ENCODE measurements around the gene ADAM12. TPM values are rescaled to one million over a fixed set of nuclear protein-coding genes. Genes with fewer than 3 reads are reported as not detected.

The ADAM12 gene
- total and polyA plus RNA-seq, 2 experiments from 2014 or later: 0.13 to 0.87 TPM

DNA sequence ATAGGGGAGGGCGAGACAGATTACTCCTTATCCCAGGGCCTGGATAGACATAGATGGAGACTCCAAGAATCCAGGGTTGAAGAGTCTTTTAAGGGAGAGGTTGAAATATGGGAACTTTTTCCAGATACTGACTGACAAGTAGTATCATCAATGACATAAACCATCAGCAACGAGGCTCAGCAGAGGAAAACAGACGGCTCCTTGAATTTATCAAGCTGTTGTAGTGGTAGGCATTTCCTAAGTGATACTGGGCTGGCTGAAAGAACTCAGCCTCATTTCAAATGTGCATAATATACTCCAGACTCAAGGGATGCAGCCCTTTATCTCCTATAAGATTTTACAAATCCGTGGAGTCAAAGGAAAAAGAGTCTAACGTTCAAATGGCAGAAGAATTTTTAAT, 341.4 kb downstream of the ADAM12 start:
- Histone ChIP-seq H3K79me2 (replicated peaks; ENCODE audit: insufficient read depth) (no peaks in the 10 kb centered on the region), H2AFZ (no peak overlapping the region), H3K4me3 (no peak overlapping the region), H3K4me2 (no peak overlapping the region), H3F3A (replicated peaks; ENCODE audit: low read depth) (no peaks in the 10 kb centered on the region), H3K36me3 (ENCODE audit: insufficient read depth) (no peaks in the 10 kb centered on the region), H3K27ac (ENCODE audit: low read depth) (no peak overlapping the region), H3K27me3 (ENCODE audit: insufficient read depth) (no peaks in the 10 kb centered on the region), H3K9me2 (ENCODE audit: insufficient read depth) (no peaks in the 10 kb centered on the region), H4K20me1 (replicated peaks; ENCODE audit: insufficient read depth) (no peaks in the 10 kb centered on the region), H3K4me1 (ENCODE audit: insufficient read depth) (peaks cover 3% of the 10 kb centered on the region; the same call in 1 of the 2 replicates)
- H3K27ac Mint-ChIP-seq: no peak overlapping the region
- no peak overlapping the region for H3K4me3 Mint-ChIP-seq
- DNase-seq (ENCODE audit: low spot score) (no peak), ATAC-seq (no peak)
- H3K4me1 Mint-ChIP-seq: peaks cover 4% of the 10 kb centered on the region
- TF ChIP-seq ZNF114 (CRISPR knock-in tag; IDR thresholded peaks at IDR 0.05) (no peak), ZNF331 (CRISPR knock-in tag; IDR thresholded peaks at IDR 0.05; ENCODE audit: low read depth) (no peak)
- TF ChIP-seq, protein P1, sequence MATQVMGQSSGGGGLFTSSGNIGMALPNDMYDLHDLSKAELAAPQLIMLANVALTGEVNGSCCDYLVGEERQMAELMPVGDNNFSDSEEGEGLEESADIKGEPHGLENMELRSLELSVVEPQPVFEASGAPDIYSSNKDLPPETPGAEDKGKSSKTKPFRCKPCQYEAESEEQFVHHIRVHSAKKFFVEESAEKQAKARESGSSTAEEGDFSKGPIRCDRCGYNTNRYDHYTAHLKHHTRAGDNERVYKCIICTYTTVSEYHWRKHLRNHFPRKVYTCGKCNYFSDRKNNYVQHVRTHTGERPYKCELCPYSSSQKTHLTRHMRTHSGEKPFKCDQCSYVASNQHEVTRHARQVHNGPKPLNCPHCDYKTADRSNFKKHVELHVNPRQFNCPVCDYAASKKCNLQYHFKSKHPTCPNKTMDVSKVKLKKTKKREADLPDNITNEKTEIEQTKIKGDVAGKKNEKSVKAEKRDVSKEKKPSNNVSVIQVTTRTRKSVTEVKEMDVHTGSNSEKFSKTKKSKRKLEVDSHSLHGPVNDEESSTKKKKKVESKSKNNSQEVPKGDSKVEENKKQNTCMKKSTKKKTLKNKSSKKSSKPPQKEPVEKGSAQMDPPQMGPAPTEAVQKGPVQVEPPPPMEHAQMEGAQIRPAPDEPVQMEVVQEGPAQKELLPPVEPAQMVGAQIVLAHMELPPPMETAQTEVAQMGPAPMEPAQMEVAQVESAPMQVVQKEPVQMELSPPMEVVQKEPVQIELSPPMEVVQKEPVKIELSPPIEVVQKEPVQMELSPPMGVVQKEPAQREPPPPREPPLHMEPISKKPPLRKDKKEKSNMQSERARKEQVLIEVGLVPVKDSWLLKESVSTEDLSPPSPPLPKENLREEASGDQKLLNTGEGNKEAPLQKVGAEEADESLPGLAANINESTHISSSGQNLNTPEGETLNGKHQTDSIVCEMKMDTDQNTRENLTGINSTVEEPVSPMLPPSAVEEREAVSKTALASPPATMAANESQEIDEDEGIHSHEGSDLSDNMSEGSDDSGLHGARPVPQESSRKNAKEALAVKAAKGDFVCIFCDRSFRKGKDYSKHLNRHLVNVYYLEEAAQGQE (IDR thresholded peaks at IDR 0.05; ENCODE audit: unreplicated experiment): no peak
- peaks cover 7% of the 10 kb centered on the region for H3K27me3 Mint-ChIP-seq (ENCODE audit: insufficient read depth, low read depth, poor library complexity)
- H3K36me3 Mint-ChIP-seq (ENCODE audit: low read depth): no peaks in the 10 kb centered on the region
- H3K9me3 Mint-ChIP-seq: no peaks in the 10 kb centered on the region

DNA sequence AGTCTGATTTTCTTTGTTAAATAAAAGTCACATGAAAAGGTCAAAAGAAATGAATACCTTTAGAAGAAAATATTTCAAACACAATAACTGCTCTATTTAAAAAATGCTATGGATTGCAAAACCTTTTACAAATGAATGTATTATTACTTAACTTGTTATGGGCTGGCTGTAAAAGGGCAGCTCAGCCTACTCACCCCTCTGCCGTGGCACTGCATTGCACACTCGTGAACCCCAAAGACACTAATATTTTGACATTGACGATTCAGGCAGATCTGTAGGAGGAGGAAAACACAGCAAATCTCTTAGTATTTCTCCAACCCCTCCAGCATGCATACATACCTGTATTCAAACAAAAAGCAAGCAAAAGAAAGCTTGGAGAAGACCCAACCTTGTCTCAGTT, 342.4 kb downstream of the ADAM12 start:
- Histone ChIP-seq H3K27me3 (ENCODE audit: insufficient read depth) (no peaks in the 10 kb centered on the region), H3K27ac (ENCODE audit: low read depth) (no peak overlapping the region), H3K4me2 (no peak overlapping the region), H3K4me3 (no peak overlapping the region), H3K79me2 (replicated peaks; ENCODE audit: insufficient read depth) (no peaks in the 10 kb centered on the region), H3K9me2 (ENCODE audit: insufficient read depth) (no peaks in the 10 kb centered on the region), H2AFZ (peak overlapping the region; percentile 28; the same call in 1 of the 2 replicates), H4K20me1 (replicated peaks; ENCODE audit: insufficient read depth) (no peaks in the 10 kb centered on the region), H3F3A (replicated peaks; ENCODE audit: low read depth) (no peaks in the 10 kb centered on the region), H3K4me1 (ENCODE audit: insufficient read depth) (peaks cover 3% of the 10 kb centered on the region; the same call in 1 of the 2 replicates), H3K36me3 (ENCODE audit: insufficient read depth) (no peaks in the 10 kb centered on the region)
- Mint-ChIP-seq H3K27ac (no peak overlapping the region), H3K36me3 (ENCODE audit: low read depth) (no peaks in the 10 kb centered on the region), H3K4me3 (no peak overlapping the region), H3K27me3 (ENCODE audit: insufficient read depth, low read depth, poor library complexity) (peaks cover 2% of the 10 kb centered on the region), H3K4me1 (peaks cover 11% of the 10 kb centered on the region), H3K9me3 (no peaks in the 10 kb centered on the region)
- no peak for TF ChIP-seq CREB1 (CRISPR knock-in tag; IDR thresholded peaks at IDR 0.05; ENCODE audit: low read depth)
- TF ChIP-seq, protein P2, sequence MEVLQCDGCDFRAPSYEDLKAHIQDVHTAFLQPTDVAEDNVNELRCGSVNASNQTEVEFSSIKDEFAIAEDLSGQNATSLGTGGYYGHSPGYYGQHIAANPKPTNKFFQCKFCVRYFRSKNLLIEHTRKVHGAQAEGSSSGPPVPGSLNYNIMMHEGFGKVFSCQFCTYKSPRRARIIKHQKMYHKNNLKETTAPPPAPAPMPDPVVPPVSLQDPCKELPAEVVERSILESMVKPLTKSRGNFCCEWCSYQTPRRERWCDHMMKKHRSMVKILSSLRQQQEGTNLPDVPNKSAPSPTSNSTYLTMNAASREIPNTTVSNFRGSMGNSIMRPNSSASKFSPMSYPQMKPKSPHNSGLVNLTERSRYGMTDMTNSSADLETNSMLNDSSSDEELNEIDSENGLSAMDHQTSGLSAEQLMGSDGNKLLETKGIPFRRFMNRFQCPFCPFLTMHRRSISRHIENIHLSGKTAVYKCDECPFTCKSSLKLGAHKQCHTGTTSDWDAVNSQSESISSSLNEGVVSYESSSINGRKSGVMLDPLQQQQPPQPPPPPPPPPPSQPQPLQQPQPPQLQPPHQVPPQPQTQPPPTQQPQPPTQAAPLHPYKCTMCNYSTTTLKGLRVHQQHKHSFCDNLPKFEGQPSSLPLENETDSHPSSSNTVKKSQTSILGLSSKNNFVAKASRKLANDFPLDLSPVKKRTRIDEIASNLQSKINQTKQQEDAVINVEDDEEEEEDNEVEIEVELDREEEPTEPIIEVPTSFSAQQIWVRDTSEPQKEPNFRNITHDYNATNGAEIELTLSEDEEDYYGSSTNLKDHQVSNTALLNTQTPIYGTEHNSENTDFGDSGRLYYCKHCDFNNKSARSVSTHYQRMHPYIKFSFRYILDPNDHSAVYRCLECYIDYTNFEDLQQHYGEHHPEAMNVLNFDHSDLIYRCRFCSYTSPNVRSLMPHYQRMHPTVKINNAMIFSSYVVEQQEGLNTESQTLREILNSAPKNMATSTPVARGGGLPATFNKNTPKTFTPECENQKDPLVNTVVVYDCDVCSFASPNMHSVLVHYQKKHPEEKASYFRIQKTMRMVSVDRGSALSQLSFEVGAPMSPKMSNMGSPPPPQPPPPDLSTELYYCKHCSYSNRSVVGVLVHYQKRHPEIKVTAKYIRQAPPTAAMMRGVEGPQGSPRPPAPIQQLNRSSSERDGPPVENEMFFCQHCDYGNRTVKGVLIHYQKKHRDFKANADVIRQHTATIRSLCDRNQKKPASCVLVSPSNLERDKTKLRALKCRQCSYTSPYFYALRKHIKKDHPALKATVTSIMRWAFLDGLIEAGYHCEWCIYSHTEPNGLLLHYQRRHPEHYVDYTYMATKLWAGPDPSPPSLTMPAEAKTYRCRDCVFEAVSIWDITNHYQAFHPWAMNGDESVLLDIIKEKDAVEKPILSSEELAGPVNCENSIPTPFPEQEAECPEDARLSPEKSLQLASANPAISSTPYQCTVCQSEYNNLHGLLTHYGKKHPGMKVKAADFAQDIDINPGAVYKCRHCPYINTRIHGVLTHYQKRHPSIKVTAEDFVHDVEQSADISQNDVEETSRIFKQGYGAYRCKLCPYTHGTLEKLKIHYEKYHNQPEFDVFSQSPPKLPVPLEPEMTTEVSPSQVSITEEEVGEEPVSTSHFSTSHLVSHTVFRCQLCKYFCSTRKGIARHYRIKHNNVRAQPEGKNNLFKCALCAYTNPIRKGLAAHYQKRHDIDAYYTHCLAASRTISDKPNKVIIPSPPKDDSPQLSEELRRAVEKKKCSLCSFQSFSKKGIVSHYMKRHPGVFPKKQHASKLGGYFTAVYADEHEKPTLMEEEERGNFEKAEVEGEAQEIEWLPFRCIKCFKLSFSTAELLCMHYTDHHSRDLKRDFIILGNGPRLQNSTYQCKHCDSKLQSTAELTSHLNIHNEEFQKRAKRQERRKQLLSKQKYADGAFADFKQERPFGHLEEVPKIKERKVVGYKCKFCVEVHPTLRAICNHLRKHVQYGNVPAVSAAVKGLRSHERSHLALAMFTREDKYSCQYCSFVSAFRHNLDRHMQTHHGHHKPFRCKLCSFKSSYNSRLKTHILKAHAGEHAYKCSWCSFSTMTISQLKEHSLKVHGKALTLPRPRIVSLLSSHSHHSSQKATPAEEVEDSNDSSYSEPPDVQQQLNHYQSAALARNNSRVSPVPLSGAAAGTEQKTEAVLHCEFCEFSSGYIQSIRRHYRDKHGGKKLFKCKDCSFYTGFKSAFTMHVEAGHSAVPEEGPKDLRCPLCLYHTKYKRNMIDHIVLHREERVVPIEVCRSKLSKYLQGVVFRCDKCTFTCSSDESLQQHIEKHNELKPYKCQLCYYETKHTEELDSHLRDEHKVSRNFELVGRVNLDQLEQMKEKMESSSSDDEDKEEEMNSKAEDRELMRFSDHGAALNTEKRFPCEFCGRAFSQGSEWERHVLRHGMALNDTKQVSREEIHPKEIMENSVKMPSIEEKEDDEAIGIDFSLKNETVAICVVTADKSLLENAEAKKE (CRISPR knock-in tag; IDR thresholded peaks at IDR 0.05): no peak
- DNase-seq (ENCODE audit: low spot score) (no peak), ATAC-seq (no peak)
